Esophagus squamous epithelium (tissue), 5 donors: Measurements from ENCODE around the gene CDC42BPB. TPM values are rescaled to one million over a fixed set of nuclear protein-coding genes. Genes with fewer than 3 reads are reported as not detected.

Experiments
- DNase-seq: peaks from one replicate; lab custom pipeline; 2025; lab: John Stamatoyannopoulos, UW
- H3K27ac ChIP-seq, 4 donors: fragments of 200-600 bp; sonication (generic); one replicate each; pipeline ENCODE4 v1.5.1; 2016 to 2019; ENCODE audit warnings: mild to moderate bottlenecking in 1 of 4
- H3K27me3 ChIP-seq, 4 donors: fragments of 200-600 bp; sonication (generic); 1 replicate in 3 of 4; 2 replicates in 1 of 4; pipeline versions ENCODE4 v1.5.1 to v1.6.0; 2017 to 2021; ENCODE audit warnings: antibody characterized with exemption in 1 of 4
- H3K36me3 ChIP-seq, 3 donors: fragments of 200-600 bp; sonication (generic); one replicate each; pipeline ENCODE4 v1.5.1; 2016 to 2019
- H3K4me1 ChIP-seq, 3 donors: fragments of 200-600 bp; sonication (generic); one replicate each; pipeline ENCODE4 v1.5.1; 2017 to 2019
- H3K4me3 ChIP-seq, 4 donors: fragments of 200-600 bp; sonication (generic); 1 replicate in 3 of 4; 2 replicates in 1 of 4; pipeline ENCODE4 v1.5.1; 2016 to 2019; ENCODE audit warnings: mild to moderate bottlenecking in 2 of 4, moderate library complexity in 1 of 4
- H3K9me3 ChIP-seq, 3 donors: fragments of 200-600 bp; sonication (generic); one replicate each; pipeline ENCODE4 v1.5.1; 2016 to 2019
- POLR2A ChIP-seq, 4 donors: fragments of 450-650 bp; IDR thresholded peaks; one replicate each; pipeline ENCODE4 v1.6.1; 2017; ENCODE audit warnings: antibody characterized with exemption in 4 of 4, mild to moderate bottlenecking in 4 of 4, moderate library complexity in 3 of 4
- WGBS, 2 donors: methylation state at CpG; one replicate each; pipeline ENCODE4 v1.1.5; 2018; 5-methylcytosine and 5-hydroxymethylcytosine counted together
- intact Hi-C: fragments of 100-400 bp; cut with DNase I; formaldehyde crosslinking; loops from one replicate; pipeline ENCODE4 v1.15.0; 2022
- total RNA-seq, 4 donors: library from RNA; depleted of rRNA; stranded (reverse); fragments of >200 nt; gene quantifications; one replicate each; pipeline ENCODE4 v1.1.0, GENCODE V29; 2016
- TF ChIP-seq, protein P1 (sequence below), 6 experiments: fragments of 450-650 bp in 4 of 6; fragments of 200-600 bp in 2 of 6; sonication (generic) in 2 of 6; IDR thresholded peaks; one replicate each; pipeline ENCODE4 v1.5.1; 2016 to 2019; ENCODE audit warnings: antibody characterized with exemption in 6 of 6, mild to moderate bottlenecking in 4 of 6, moderate library complexity in 4 of 6
- donor health status: DM: yes; HTN: yes; CAD: no.

Gene CDC42BPB
- total RNA-seq, 4 donors from 2014 or later, result 43.7 to 98.2 (median 81.2) TPM

DNA sequence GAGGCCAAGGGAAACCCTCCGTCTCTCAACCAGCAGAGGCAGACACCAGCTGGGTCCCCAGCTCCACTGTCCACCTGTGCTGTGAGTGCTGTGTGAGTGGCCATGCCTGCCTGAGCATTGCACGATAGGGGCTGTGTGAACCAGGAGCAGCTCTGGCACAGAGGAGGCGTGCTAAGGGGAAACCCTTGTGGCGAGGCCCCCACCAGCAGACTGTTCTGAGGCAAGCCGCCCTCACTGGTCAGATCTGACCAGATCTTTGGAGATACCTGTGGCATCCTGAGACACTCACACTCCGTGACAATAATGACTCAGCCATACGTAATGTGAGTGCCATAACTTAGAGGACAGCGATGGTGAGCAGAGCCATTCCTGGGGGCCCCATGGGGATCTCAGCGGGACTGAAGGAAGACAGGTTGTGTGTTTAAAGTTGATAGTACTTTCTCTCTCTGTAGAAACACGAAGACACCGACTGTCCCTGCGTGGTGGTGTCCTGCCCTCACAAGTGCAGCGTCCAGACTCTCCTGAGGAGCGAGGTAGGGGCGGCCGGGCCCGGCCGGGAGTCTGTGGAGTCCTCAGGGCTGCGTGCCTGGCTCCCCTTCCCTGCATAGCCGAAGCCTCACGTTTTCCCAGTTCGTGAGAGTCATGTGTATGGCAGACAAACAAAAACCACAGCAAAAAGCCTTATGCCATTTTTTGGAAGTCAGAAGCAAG lies 171.5 kb downstream of the CDC42BPB start:
- TF ChIP-seq POLR2A (IDR thresholded peaks at IDR 0.05), result no peak
- TF ChIP-seq, protein P1, sequence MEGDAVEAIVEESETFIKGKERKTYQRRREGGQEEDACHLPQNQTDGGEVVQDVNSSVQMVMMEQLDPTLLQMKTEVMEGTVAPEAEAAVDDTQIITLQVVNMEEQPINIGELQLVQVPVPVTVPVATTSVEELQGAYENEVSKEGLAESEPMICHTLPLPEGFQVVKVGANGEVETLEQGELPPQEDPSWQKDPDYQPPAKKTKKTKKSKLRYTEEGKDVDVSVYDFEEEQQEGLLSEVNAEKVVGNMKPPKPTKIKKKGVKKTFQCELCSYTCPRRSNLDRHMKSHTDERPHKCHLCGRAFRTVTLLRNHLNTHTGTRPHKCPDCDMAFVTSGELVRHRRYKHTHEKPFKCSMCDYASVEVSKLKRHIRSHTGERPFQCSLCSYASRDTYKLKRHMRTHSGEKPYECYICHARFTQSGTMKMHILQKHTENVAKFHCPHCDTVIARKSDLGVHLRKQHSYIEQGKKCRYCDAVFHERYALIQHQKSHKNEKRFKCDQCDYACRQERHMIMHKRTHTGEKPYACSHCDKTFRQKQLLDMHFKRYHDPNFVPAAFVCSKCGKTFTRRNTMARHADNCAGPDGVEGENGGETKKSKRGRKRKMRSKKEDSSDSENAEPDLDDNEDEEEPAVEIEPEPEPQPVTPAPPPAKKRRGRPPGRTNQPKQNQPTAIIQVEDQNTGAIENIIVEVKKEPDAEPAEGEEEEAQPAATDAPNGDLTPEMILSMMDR (IDR thresholded peaks at IDR 0.05), result no peak
- Histone ChIP-seq H3K27me3 (no peaks in the 10 kb centered on the region), H3K4me1 (peaks cover 0 to 15% (median 0%) of the 10 kb centered on the region in 3 donors), H3K9me3 (no peaks in the 10 kb centered on the region), H3K4me3 (no peak overlapping the region), H3K36me3 (peaks cover 0 to 68% (median 5%) of the 10 kb centered on the region in 3 donors), H3K27ac (no peak overlapping the region)
- intact Hi-C loops, result no loop called here
- DNase-seq, result no peak
- WGBS, 2 donors, result 92 to 95% methylated on average over 11 to 14 of the region's 22 CpGs

DNA sequence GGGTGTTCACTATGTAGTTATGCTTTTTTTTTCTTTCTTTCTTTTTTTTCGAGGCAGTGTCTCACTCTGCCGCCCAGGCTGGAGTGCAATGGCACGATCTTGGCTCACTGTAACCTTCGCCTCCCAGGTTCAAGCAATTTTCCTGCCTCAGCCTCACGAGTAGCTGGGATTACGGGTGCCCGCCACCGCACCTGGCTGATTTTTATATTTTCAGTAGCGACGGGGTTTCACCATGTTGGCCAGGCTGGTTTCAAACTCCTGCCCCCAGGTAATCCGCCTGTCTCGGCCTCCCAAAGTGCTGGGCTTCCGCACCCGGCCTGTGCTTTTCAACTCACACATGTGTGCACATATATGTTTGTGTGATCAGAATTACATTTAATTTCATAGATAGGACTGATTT lies 173.8 kb downstream of the CDC42BPB start:
- no peaks in the 10 kb centered on the region for H3K9me3 ChIP-seq
- no peaks in the 10 kb centered on the region for H3K27me3 ChIP-seq
- H3K27ac ChIP-seq, result no peak overlapping the region
- H3K4me1 ChIP-seq, result peaks cover 0 to 13% (median 0%) of the 10 kb centered on the region in 3 donors
- intact Hi-C loops, result no loop called here
- TF ChIP-seq POLR2A (IDR thresholded peaks at IDR 0.05), result no peak
- TF ChIP-seq, protein P1 (IDR thresholded peaks at IDR 0.05), result no peak
- no peak overlapping the region for H3K4me3 ChIP-seq
- peaks cover 0 to 64% (median 5%) of the 10 kb centered on the region in 3 donors for H3K36me3 ChIP-seq
- DNase-seq, result no peak
- WGBS, 2 donors, result 95 to 96% methylated on average over 13 to 14 of the region's 14 CpGs

DNA sequence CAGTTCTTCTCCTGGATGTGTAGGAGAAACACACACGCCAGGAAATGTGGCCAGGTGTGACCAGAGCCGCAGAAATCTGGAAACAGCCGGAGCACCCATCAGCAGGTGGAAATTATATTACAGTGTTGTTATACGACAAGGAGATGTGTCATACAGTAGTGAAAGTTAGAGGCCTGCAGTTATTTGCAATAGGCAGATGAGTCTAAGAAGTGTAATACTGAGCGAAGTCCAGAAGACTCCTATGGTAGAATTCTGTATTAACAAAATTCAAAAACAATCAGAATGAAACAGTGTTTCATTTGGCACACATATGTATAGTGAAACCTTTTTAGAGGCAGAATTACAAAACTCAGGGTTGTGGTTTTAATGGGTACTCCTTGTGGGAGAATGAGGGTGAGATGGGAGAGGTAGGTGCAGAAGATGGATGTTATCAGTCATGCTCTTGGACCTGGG lies 174.2 kb downstream of the CDC42BPB start:
- intact Hi-C loops, result no loop called here
- no peak overlapping the region for H3K4me3 ChIP-seq
- TF ChIP-seq, protein P1 (IDR thresholded peaks at IDR 0.05), result no peak
- no peak for TF ChIP-seq POLR2A (IDR thresholded peaks at IDR 0.05)
- WGBS, 2 donors, result 83 to 88% methylated on average over 5 of the region's 5 CpGs
- no peaks in the 10 kb centered on the region for H3K9me3 ChIP-seq
- no peaks in the 10 kb centered on the region for H3K27me3 ChIP-seq
- no peak for DNase-seq
- H3K27ac ChIP-seq, result no peak overlapping the region
- peaks cover 0 to 63% (median 5%) of the 10 kb centered on the region in 3 donors for H3K36me3 ChIP-seq
- H3K4me1 ChIP-seq, result peaks cover 0 to 9% (median 0%) of the 10 kb centered on the region in 3 donors

Other genes starting within 250 kb of the CDC42BPB start
- gene AMN, start 134.9 kb downstream of the CDC42BPB start, total RNA-seq, result 10 to 100 TPM in 3 of 4 donors, 1 to 10 TPM in 1; 7.6 to 24.0 (median 19.7) TPM
- gene LBHD2, start 26.7 kb upstream of the CDC42BPB start, total RNA-seq, result 1 to 10 TPM in 1 of 4 donors, not detected in 3; 1.1 TPM
- under 1 TPM in 1 of 4 donors, not detected in 3; 1.00 TPM for gene EXOC3L4, start 37.2 kb upstream of the CDC42BPB start, total RNA-seq
- gene TNFAIP2, start 65.9 kb upstream of the CDC42BPB start, total RNA-seq, result 100 to 1,000 TPM in 3 of 4 donors, 10 to 100 TPM in 1; 36.6 to 163 (median 130) TPM